Astrocyte (in vitro differentiated cells and primary cell): Measurements from ENCODE around the gene ISX.

Experiments used
- CTCF ChIP-seq: IDR thresholded peaks from 2 replicates; pipeline ENCODE4 v1.5.1; 2011; ENCODE audit warnings: low read depth, mild to moderate bottlenecking, inconsistent platforms, low read length, moderate library complexity; ENCODE audit not compliant: insufficient read depth
- EZH2 ChIP-seq: IDR thresholded peaks from 2 replicates; pipeline ENCODE4 v1.6.1; 2012; ENCODE audit warnings: mild to moderate bottlenecking, low read length, inconsistent platforms; ENCODE audit not compliant: insufficient read depth

GRCh38 chr22:35069541-35069940 is 3.6 kb downstream of the ISX start:
- TF ChIP-seq CTCF (no peak), EZH2 (no peak)
